Calu3 (cell line): ENCODE results near the gene ATP1A2. TPM values are rescaled to one million over a fixed set of nuclear protein-coding genes. Genes with fewer than 3 reads are reported as not detected.
A peak's percentile ranks its signal among the peaks of the same experiment; 100 is the strongest.

ENCODE experiments used
- BruUV-seq: library from RNA; stranded (reverse); fragments of 400-500 nt; replicated peaks from 2 replicates; lab custom pipeline; 2021; lab: Mats Ljungman, UMichigan
- CTCF ChIA-PET: fragments of 300-600 bp; sonication (Branson Sonifier 250); formaldehyde crosslinking; loops from one replicate; lab custom pipeline; 2022; ENCODE audit warnings: antibody characterized with exemption; lab: Charles Lee
- DNase-seq: peaks from one replicate; pipeline ENCODE4 v3.0.0; 2022
- H3K27ac Mint-ChIP-seq: one replicate; pipeline ENCODE4 v1.8.0; 2022; ENCODE audit warnings: mixed read lengths; ENCODE audit not compliant: unreplicated experiment
- H3K27me3 Mint-ChIP-seq: one replicate; pipeline ENCODE4 v1.8.0; 2022; ENCODE audit warnings: mixed read lengths; ENCODE audit not compliant: unreplicated experiment
- H3K36me3 Mint-ChIP-seq: one replicate; pipeline ENCODE4 v1.8.0; 2022; ENCODE audit warnings: mild to moderate bottlenecking, moderate library complexity, mixed read lengths; ENCODE audit not compliant: insufficient read depth, unreplicated experiment
- H3K4me1 Mint-ChIP-seq: one replicate; pipeline ENCODE4 v1.8.0; 2022; ENCODE audit warnings: mild to moderate bottlenecking, low read depth, mixed read lengths; ENCODE audit not compliant: unreplicated experiment
- H3K4me3 Mint-ChIP-seq: one replicate; pipeline ENCODE4 v1.8.0; 2022; ENCODE audit warnings: mild to moderate bottlenecking, low read depth, moderate library complexity, mixed read lengths; ENCODE audit not compliant: unreplicated experiment
- H3K9me3 Mint-ChIP-seq: one replicate; pipeline ENCODE4 v1.8.0; 2022; ENCODE audit warnings: low read depth, mixed read lengths; ENCODE audit not compliant: unreplicated experiment
- CTCF ChIP-seq: fragments of 200-600 bp; IDR thresholded peaks from one replicate; pipeline ENCODE4 v1.8.0; 2022; ENCODE audit warnings: antibody characterized with exemption; ENCODE audit not compliant: unreplicated experiment
- intact Hi-C: fragments of 100-400 bp; cut with micrococcal nuclease; formaldehyde crosslinking; loops from one replicate; pipeline ENCODE4 v1.10.0; 2022; ENCODE audit not compliant: unreplicated experiment
- total RNA-seq: library from RNA; stranded (reverse); gene quantifications from 2 replicates; pipeline ENCODE4 v1.2.3, GENCODE V29; 2022

ATP1A2 gene
- total RNA-seq, 1 experiment from 2014 or later = not detected

GRCh38 chr1:160069460-160070231 is 45.9 kb upstream of the ATP1A2 start, which contains the start of gene KCNJ10:
TSS of gene KCNJ10 (minus strand) at chr1:160070160. CDS start at chr1:160042532, 27,628 bp downstream.
- Mint-ChIP-seq H3K9me3 (no peaks in the 10 kb centered on the region), H3K27ac (peak within 1 kb of the TSS; percentile 28), H3K4me1 (peaks cover 10% of the 10 kb centered on the region), H3K4me3 (peak within 1 kb of the TSS; percentile 93), H3K27me3 (peaks cover 100% of the 10 kb centered on the region), H3K36me3 (peaks cover 13% of the 10 kb centered on the region)
- TF ChIP-seq CTCF = no peak
- intact Hi-C loops = no loop called here
- DNase-seq = no peak
- no TSS peak for BruUV-seq
- CTCF ChIA-PET = interaction anchor here (1.2 to 2.6 kb wide), 5 partner anchors 9 to 150 kb away, joined by 3 to 8 read pairs (median 6); partner anchors contain the start of gene KCNJ9

- peaks cover 100% of the 10 kb centered on the region for H3K27me3 Mint-ChIP-seq
- no peak for TF ChIP-seq CTCF
- intact Hi-C loops = no loop called here
- H3K4me3 Mint-ChIP-seq = peak overlapping the region; percentile 93
- no TSS peak for BruUV-seq
- peak overlapping the region; percentile 28 for H3K27ac Mint-ChIP-seq
- CTCF ChIA-PET = interaction anchor here (0.5 to 2.6 kb wide), 6 partner anchors 8 to 149 kb away, joined by 3 to 8 read pairs (median 5); partner anchors contain the start of gene KCNJ9
- peaks cover 10% of the 10 kb centered on the region for H3K4me1 Mint-ChIP-seq
- no peaks in the 10 kb centered on the region for H3K9me3 Mint-ChIP-seq
- peak; percentile 82 for DNase-seq
- H3K36me3 Mint-ChIP-seq = peaks cover 13% of the 10 kb centered on the region
These were observed 45.1 kb upstream of the ATP1A2 start for GRCh38 chr1:160070243-160071163.

- DNase-seq = no peak
- Mint-ChIP-seq H3K4me3 (no peak overlapping the region), H3K27ac (no peak overlapping the region), H3K9me3 (no peaks in the 10 kb centered on the region), H3K36me3 (peaks cover 13% of the 10 kb centered on the region), H3K27me3 (peaks cover 100% of the 10 kb centered on the region), H3K4me1 (peaks cover 10% of the 10 kb centered on the region)
- intact Hi-C loops = no loop called here
- BruUV-seq = no TSS peak
- TF ChIP-seq CTCF = no peak
- CTCF ChIA-PET = interaction anchor here (1.0 to 2.6 kb wide), 3 partner anchors 10 to 14 kb away, joined by 5 to 8 read pairs (median 6); partner anchors contain the start of gene KCNJ9
These were observed 44.3 kb upstream of the ATP1A2 start for GRCh38 chr1:160071289-160071688.

DNA sequence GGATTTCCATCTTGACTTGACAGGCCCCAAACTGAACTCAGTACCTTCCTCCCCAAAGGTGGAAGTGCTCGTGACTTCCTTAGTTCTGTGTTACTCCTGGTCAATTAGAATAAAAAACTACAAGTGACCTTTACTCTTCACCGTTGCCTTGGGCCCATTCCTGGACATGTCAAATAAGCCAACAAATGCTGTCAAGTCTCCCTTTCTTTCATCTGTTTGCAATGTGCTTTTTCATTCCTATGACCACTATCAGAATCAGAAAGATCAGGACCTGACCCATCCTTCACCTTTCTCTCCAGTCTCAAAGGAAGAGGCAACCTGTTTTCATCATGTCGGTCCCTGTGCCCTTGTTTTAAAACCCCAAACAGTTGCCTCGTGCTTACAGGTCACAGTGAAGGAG is 40.7 kb upstream of the ATP1A2 start:
- CTCF ChIA-PET = no interaction called here
- BruUV-seq = no TSS peak
- no peaks in the 10 kb centered on the region for H3K9me3 Mint-ChIP-seq
- H3K4me3 Mint-ChIP-seq = no peak overlapping the region
- TF ChIP-seq CTCF = no peak
- no peak overlapping the region for H3K27ac Mint-ChIP-seq
- peaks cover 100% of the 10 kb centered on the region for H3K27me3 Mint-ChIP-seq
- peaks cover 8% of the 10 kb centered on the region for H3K4me1 Mint-ChIP-seq
- intact Hi-C loops = loop anchor here (5.0 kb wide), 1 partner anchor 43 kb away; the partner anchor contains the start of gene PIGM
- H3K36me3 Mint-ChIP-seq = peaks cover 14% of the 10 kb centered on the region
- DNase-seq = no peak
